Tibial nerve (tissue), 4 donors: ENCODE results near the gene ZDHHC16.

Experiments
- EP300 ChIP-seq, 2 donors: sonication (generic); formaldehyde crosslinking; IDR thresholded peaks; one replicate each; pipeline ENCODE4 v1.6.1; 2017; ENCODE audit warnings: antibody characterized with exemption in 2 of 2, mild to moderate bottlenecking in 1 of 2
- POLR2A ChIP-seq, 2 donors: fragments of 450-650 bp; IDR thresholded peaks; one replicate each; pipeline ENCODE4 v1.6.1; 2017; ENCODE audit warnings: antibody characterized with exemption in 2 of 2, mild to moderate bottlenecking in 2 of 2, moderate library complexity in 2 of 2
- TF ChIP-seq, protein P1 (sequence below), 5 experiments: fragments of 200-600 bp in 3 of 5; fragments of 450-650 bp in 2 of 5; sonication (generic) in 3 of 5; IDR thresholded peaks; one replicate each; pipeline ENCODE4 v1.5.1; 2016 to 2019; ENCODE audit warnings: antibody characterized with exemption in 5 of 5, mild to moderate bottlenecking in 3 of 5, moderate library complexity in 2 of 5

DNA sequence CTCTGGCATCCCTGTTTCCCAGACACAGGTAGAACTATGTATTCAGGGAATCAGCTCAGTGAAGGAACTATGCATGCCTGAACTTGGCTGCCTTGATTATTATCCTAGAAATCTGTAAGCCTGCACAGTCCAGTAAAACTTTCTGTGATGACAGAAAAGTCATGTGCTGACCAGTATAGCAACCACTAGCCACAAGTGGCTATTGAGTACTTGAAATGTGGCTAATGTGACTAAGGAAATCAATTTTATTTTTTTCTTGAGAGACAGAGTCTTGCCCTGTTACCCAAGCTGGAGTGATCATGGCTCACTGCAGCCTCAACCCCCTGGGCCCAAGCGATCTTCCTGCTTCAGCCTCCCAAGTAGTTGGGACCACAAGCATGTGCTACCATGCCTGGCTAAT lies 3.7 kb upstream of the ZDHHC16 start:
- TF ChIP-seq POLR2A (IDR thresholded peaks at IDR 0.05) (no peak), EP300 (IDR thresholded peaks at IDR 0.05) (no peak)
- TF ChIP-seq, protein P1, sequence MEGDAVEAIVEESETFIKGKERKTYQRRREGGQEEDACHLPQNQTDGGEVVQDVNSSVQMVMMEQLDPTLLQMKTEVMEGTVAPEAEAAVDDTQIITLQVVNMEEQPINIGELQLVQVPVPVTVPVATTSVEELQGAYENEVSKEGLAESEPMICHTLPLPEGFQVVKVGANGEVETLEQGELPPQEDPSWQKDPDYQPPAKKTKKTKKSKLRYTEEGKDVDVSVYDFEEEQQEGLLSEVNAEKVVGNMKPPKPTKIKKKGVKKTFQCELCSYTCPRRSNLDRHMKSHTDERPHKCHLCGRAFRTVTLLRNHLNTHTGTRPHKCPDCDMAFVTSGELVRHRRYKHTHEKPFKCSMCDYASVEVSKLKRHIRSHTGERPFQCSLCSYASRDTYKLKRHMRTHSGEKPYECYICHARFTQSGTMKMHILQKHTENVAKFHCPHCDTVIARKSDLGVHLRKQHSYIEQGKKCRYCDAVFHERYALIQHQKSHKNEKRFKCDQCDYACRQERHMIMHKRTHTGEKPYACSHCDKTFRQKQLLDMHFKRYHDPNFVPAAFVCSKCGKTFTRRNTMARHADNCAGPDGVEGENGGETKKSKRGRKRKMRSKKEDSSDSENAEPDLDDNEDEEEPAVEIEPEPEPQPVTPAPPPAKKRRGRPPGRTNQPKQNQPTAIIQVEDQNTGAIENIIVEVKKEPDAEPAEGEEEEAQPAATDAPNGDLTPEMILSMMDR (IDR thresholded peaks at IDR 0.05), result no peak
